A673 (cell line): ENCODE measurements around the gene DMRT2. TPM values are rescaled to one million over a fixed set of nuclear protein-coding genes. Genes with fewer than 3 reads are reported as not detected.

ENCODE experiments used
- Bru-seq: library from RNA; stranded (reverse); fragments of 400-500 nt; gene quantifications from one replicate; lab custom pipeline; 2021; lab: Mats Ljungman, UMichigan
- BruChase-seq, 2 experiments: library from RNA; stranded (reverse); fragments of 400-500 nt; gene quantifications; one replicate each; lab custom pipeline; 2021; lab: Mats Ljungman, UMichigan
- BruUV-seq: library from RNA; stranded (reverse); fragments of 400-500 nt; replicated peaks from 2 replicates; lab custom pipeline; 2021; lab: Mats Ljungman, UMichigan
- CTCF ChIA-PET: fragments of 300-600 bp; sonication (Branson Sonifier 250); formaldehyde crosslinking; loops from one replicate; lab custom pipeline; 2022; ENCODE audit warnings: antibody characterized with exemption; lab: Charles Lee
- POLR2A ChIA-PET: fragments of 300-600 bp; sonication (Branson Sonifier 250); formaldehyde crosslinking; loops from one replicate; lab custom pipeline; 2022; ENCODE audit warnings: antibody characterized with exemption; ENCODE audit not compliant: low non-redundant PET; lab: Charles Lee
- DNase-seq: peaks from one replicate; pipeline ENCODE4 v3.0.0-alpha.2; 2015; ENCODE audit warnings: low spot score
- H3K27ac ChIP-seq: fragments of 200-600 bp; sonication (generic); 2 replicates; pipeline ENCODE4 v1.5.1; 2016; ENCODE audit warnings: mixed run types, low read depth, mild to moderate bottlenecking, mixed read lengths, antibody characterized with exemption, low read length; ENCODE audit not compliant: poor library complexity, severe bottlenecking
- H3K27me3 ChIP-seq: fragments of 200-600 bp; sonication (generic); replicated peaks from 2 replicates; pipeline ENCODE4 v1.6.1; 2017; ENCODE audit warnings: mixed run types, low read depth, mild to moderate bottlenecking, mixed read lengths, antibody characterized with exemption, low read length; ENCODE audit not compliant: insufficient read depth, poor library complexity
- H3K36me3 ChIP-seq: fragments of 200-600 bp; sonication (generic); 2 replicates; pipeline ENCODE4 v1.6.1; 2016; ENCODE audit warnings: mixed run types, mild to moderate bottlenecking, mixed read lengths, antibody characterized with exemption, low read length; ENCODE audit not compliant: insufficient read depth, poor library complexity, severe bottlenecking
- H3K4me1 ChIP-seq: fragments of 200-600 bp; sonication (generic); 2 replicates; pipeline ENCODE4 v1.6.1; 2017; ENCODE audit warnings: mixed run types, mild to moderate bottlenecking, mixed read lengths, antibody characterized with exemption, low read length; ENCODE audit not compliant: insufficient read depth, poor library complexity, severe bottlenecking
- H3K4me3 ChIP-seq: fragments of 200-600 bp; sonication (generic); 2 replicates; pipeline ENCODE4 v1.5.1; 2016; ENCODE audit warnings: low read depth, mixed run types, mild to moderate bottlenecking, mixed read lengths, low read length; ENCODE audit not compliant: poor library complexity, severe bottlenecking
- H3K9me3 ChIP-seq: fragments of 200-600 bp; sonication (generic); 2 replicates; pipeline ENCODE4 v1.6.1; 2016; ENCODE audit warnings: mixed run types, low read depth, mild to moderate bottlenecking, mixed read lengths, antibody characterized with exemption, low read length; ENCODE audit not compliant: poor library complexity, severe bottlenecking
- EZH2 ChIP-seq: fragments of 200-600 bp; sonication (generic); IDR thresholded peaks from 2 replicates; pipeline ENCODE4 v1.6.1; 2017; ENCODE audit warnings: borderline replicate concordance, low read depth, mild to moderate bottlenecking, mixed read lengths, antibody characterized with exemption, low read length; ENCODE audit not compliant: poor library complexity, severe bottlenecking
- intact Hi-C: fragments of 100-400 bp; cut with micrococcal nuclease; formaldehyde crosslinking; loops from one replicate; pipeline ENCODE4 v1.10.0; 2022; ENCODE audit not compliant: unreplicated experiment
- long read RNA-seq: library from polyadenylated mRNA; stranded (forward); transcript quantifications from one replicate; pipeline ENCODE4 v2.0.0, GENCODE V29; 2022
- total RNA-seq: library from RNA; stranded (reverse); gene quantifications from 2 replicates; pipeline ENCODE4 v1.2.3, GENCODE V29; 2021
- TF ChIP-seq, protein P1 (sequence below): fragments of 300-800, 200-600 bp; sonication (generic); conservative IDR thresholded peaks from 2 replicates; pipeline ENCODE4 v1.5.1; 2017; ENCODE audit warnings: low read depth, mild to moderate bottlenecking, antibody characterized with exemption, low read length, moderate library complexity, mixed read lengths

DMRT2 gene
- total RNA-seq (not detected in 2 replicates), Bru-seq, nascent RNA (not detected), BruChase-seq, experiment 1, labeled RNA remaining after a 2-hour chase (not detected), BruChase-seq, experiment 2, labeled RNA remaining after a 6-hour chase (not detected)
- long read RNA-seq = 0 reads

DNA sequence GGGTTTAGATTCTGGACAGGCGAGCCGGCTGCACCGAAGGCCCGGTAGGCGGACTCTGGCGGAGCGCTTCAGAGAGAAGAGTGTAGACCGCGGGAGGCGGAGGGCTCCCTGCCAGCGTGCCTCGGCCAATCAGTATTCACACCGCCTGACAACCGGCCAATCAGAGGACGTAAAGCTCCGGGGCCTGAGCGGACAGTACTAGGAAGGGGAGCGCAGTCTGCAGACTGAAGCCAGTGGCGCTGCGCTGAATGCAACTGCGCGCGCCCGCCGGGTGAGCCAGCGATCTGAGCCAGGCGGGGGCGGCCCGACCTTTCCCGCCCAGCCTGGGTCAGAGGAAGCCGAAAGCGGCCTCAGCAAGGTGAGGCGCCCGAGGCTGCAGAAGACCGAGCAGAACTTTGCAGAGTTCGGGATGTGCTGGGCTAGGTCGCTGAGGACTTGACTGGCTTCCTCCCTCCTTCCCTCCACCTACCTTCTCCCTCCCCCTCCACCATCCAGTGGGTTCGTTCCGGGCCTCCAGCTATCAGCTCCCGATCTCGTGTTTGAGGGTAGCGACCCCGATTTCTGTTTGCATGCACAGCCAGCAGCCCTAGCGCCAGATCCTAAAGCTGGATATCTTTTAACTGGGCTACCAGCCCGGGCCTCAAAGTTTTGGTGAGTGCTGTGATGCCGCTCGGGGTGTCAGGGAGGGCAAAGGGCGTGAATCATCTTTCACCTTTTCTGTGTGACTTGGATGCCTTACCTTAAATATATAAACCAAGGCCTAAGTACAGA lies at the start of gene DMRT2:
TSS of gene DMRT2 (plus strand) at position 233 of the 771 bp plus-strand sequence. CDS start 1,257 bp downstream, outside the sequence.
- no TSS peak for BruUV-seq
- intact Hi-C loops = no loop called here
- Histone ChIP-seq H3K27ac (no peak within 1 kb of the TSS), H3K9me3 (no peaks in the 10 kb centered on the region), H3K36me3 (no peaks in the 10 kb centered on the region), H3K27me3 (peaks cover 100% of the 10 kb centered on the region), H3K4me3 (no peak within 1 kb of the TSS), H3K4me1 (no peaks in the 10 kb centered on the region)
- POLR2A ChIA-PET = interaction anchor here (0.5 to 0.7 kb wide), 2 partner anchors 77 to 107 kb away, joined by 3 read pairs; no protein-coding TSS in a partner anchor
- TF ChIP-seq, protein P1, sequence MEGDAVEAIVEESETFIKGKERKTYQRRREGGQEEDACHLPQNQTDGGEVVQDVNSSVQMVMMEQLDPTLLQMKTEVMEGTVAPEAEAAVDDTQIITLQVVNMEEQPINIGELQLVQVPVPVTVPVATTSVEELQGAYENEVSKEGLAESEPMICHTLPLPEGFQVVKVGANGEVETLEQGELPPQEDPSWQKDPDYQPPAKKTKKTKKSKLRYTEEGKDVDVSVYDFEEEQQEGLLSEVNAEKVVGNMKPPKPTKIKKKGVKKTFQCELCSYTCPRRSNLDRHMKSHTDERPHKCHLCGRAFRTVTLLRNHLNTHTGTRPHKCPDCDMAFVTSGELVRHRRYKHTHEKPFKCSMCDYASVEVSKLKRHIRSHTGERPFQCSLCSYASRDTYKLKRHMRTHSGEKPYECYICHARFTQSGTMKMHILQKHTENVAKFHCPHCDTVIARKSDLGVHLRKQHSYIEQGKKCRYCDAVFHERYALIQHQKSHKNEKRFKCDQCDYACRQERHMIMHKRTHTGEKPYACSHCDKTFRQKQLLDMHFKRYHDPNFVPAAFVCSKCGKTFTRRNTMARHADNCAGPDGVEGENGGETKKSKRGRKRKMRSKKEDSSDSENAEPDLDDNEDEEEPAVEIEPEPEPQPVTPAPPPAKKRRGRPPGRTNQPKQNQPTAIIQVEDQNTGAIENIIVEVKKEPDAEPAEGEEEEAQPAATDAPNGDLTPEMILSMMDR = no peak
- peak; percentile 80 for TF ChIP-seq EZH2
- DNase-seq = peak; percentile 63
- CTCF ChIA-PET = no interaction called here

DNA sequence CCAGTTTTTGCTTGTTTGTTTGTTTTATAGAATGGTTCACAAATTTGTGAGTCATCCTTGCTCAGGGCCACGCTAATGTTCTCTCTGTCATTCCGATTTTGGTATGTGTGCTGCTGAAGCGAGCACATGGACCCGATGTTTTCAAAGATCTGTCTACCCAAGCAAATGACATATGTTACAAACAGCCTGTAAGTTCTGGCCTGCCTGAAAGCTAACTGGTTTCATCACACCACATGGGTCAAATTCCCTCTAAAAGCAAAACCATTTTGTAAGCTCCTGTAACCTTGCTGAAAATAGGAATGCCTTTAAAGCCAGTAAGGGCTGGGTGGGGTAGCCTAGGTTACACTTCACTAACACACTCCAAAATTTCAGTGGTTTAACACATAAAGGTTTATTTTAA lies 48.3 kb upstream of the DMRT2 start:
- ChIA-PET CTCF (interaction anchor here (0.6 kb wide), 1 partner anchor 724 kb away, joined by 3 read pairs; no protein-coding TSS in a partner anchor), POLR2A (no interaction called here)
- no TSS peak for BruUV-seq
- no peaks in the 10 kb centered on the region for H3K27me3 ChIP-seq
- H3K4me3 ChIP-seq = no peak overlapping the region
- H3K27ac ChIP-seq = no peak overlapping the region
- intact Hi-C loops = no loop called here
- TF ChIP-seq EZH2 = no peak
- TF ChIP-seq, protein P1 = no peak
- H3K9me3 ChIP-seq = peaks cover 7% of the 10 kb centered on the region
- H3K4me1 ChIP-seq = no peaks in the 10 kb centered on the region
- H3K36me3 ChIP-seq = no peaks in the 10 kb centered on the region
- no peak for DNase-seq

GRCh38 chr9:1002678-1003077 lies 47.5 kb upstream of the DMRT2 start:
- Histone ChIP-seq H3K27me3 (no peaks in the 10 kb centered on the region), H3K4me1 (no peaks in the 10 kb centered on the region), H3K36me3 (no peaks in the 10 kb centered on the region), H3K27ac (no peak overlapping the region), H3K4me3 (no peak overlapping the region), H3K9me3 (peaks cover 7% of the 10 kb centered on the region)
- ChIA-PET POLR2A (no interaction called here), CTCF (no interaction called here)
- BruUV-seq = no TSS peak
- intact Hi-C loops = no loop called here
- TF ChIP-seq EZH2 = no peak
- TF ChIP-seq, protein P1 = no peak
- no peak for DNase-seq
